ENCODE data around the gene NAXD.

GRCh38 chr13:110615005-110615321 is 382 bp upstream of the NAXD start:
- TF ChIP-seq CTCF (conservative IDR thresholded peaks at IDR 0.05; ENCODE audit: low read depth, low read length) (no peak), EZH2phosphoT487 (IDR thresholded peaks at IDR 0.05; ENCODE audit: borderline replicate concordance, low read length) (no peak), EZH2 (IDR thresholded peaks at IDR 0.05; ENCODE audit: low read length, unreplicated experiment) (no peak)
